DND-41 (cell line): Measurements from ENCODE around the gene TARS1.

Source experiments
- CTCF ChIP-seq: IDR thresholded peaks from 2 replicates; pipeline ENCODE4 v1.5.1; 2012; ENCODE audit warnings: borderline replicate concordance, low read length, moderate library complexity, mild to moderate bottlenecking; ENCODE audit not compliant: poor library complexity, severe bottlenecking; ENCODE audit errors: extremely low read depth
- EZH2 ChIP-seq: IDR thresholded peaks from 3 replicates; pipeline ENCODE4 v1.6.1; 2012; ENCODE audit warnings: borderline replicate concordance, low read depth, mild to moderate bottlenecking, moderate library complexity, low read length, inconsistent platforms; ENCODE audit not compliant: severe bottlenecking

GRCh38 chr5:33400675-33401074 lies 40.1 kb upstream of the TARS1 start:
- TF ChIP-seq EZH2 (no peak), CTCF (no peak)
